ENCODE data around the gene FANCL.
"Not testable (repeated sequence)": the region's sequence is repeated elsewhere in the genome, so short reads cannot be mapped to it uniquely, and the experiment has no call there.

Gene FANCL

GRCh38 chr2:58240670-58241545, at the start of gene FANCL:
TSS of gene FANCL (minus strand) at chr2:58241325. CDS start at chr2:58241313, 12 bp downstream.
- peak; percentile 75 to 97 for DNase-seq

- DNase-seq: no peak
Observed at GRCh38 chr2:58289029-58289428, 47.9 kb upstream of the FANCL start.

GRCh38 chr2:58283931-58284330, 42.8 kb upstream of the FANCL start:
- DNase-seq: no peak

GRCh38 chr2:58275144-58275543, 34.0 kb upstream of the FANCL start:
- DNase-seq: not testable (repeated sequence)

- no peak for DNase-seq
Observed at GRCh38 chr2:58271826-58272225, 30.7 kb upstream of the FANCL start.

- no peak for DNase-seq
Observed at GRCh38 chr2:58268685-58269084, 27.6 kb upstream of the FANCL start.

GRCh38 chr2:58266211-58266610, 25.1 kb upstream of the FANCL start:
- DNase-seq: no peak

- DNase-seq: no peak
Observed at GRCh38 chr2:58261209-58261608, 20.1 kb upstream of the FANCL start.

GRCh38 chr2:58258456-58258855, 17.3 kb upstream of the FANCL start:
- not testable (repeated sequence) for DNase-seq

GRCh38 chr2:58251331-58252201, 10.4 kb upstream of the FANCL start:
- not testable (repeated sequence) for DNase-seq

- no peak for DNase-seq
Observed at GRCh38 chr2:58241546-58241864, 380 bp upstream of the FANCL start.

GRCh38 chr2:58239243-58239925, 1.7 kb downstream of the FANCL start:
- DNase-seq: no peak

- peak; percentile 4 to 9 for DNase-seq
Observed at GRCh38 chr2:58237741-58238140, 3.4 kb downstream of the FANCL start.

- DNase-seq: no peak
Observed at GRCh38 chr2:58235984-58236383, 5.1 kb downstream of the FANCL start.

GRCh38 chr2:58235170-58235569, 6.0 kb downstream of the FANCL start:
- DNase-seq: no peak

GRCh38 chr2:58228299-58228698, 12.8 kb downstream of the FANCL start:
- DNase-seq: no peak

GRCh38 chr2:58227171-58227917, 13.8 kb downstream of the FANCL start:
- no peak for DNase-seq

GRCh38 chr2:58221909-58222308, 19.2 kb downstream of the FANCL start:
- DNase-seq: no peak

- DNase-seq: peak; percentile 71 to 86
Observed at GRCh38 chr2:58215429-58215828, 25.7 kb downstream of the FANCL start.

- not testable (repeated sequence) for DNase-seq
Observed at GRCh38 chr2:58210951-58211568, 30.1 kb downstream of the FANCL start.

- DNase-seq: no peak
Observed at GRCh38 chr2:58207189-58207588, 33.9 kb downstream of the FANCL start.

- no peak for DNase-seq
Observed at GRCh38 chr2:58206785-58207184, 34.3 kb downstream of the FANCL start.
